Natural killer cell (primary cell): Measurements from ENCODE around the gene GNL2. TPM values are rescaled to one million over a fixed set of nuclear protein-coding genes. Genes with fewer than 3 reads are reported as not detected.

Source experiments
- ATAC-seq, 3 donors: fragments of 150-1000 bp in 2 of 3; fragments of 200-7000 bp in 1 of 3; cut with Tn5 transposase; 1 replicate in 1 of 3; 2 replicates in 2 of 3; pipeline ENCODE4 v1.10.0; 2021; ENCODE audit warnings: mild to moderate bottlenecking in 2 of 3, moderate library complexity in 2 of 3
- DNase-seq, 2 donors: peaks; one replicate each; pipeline versions ENCODE4 v3.0.0 to v3.0.0-alpha.2; 2013 to 2021; ENCODE audit warnings: mixed read lengths in 1 of 2
- H3K27ac ChIP-seq: one replicate; pipeline ENCODE4 v1.5.1; 2013; ENCODE audit warnings: mild to moderate bottlenecking, low read length
- H3K27me3 ChIP-seq: one replicate; pipeline ENCODE4 v1.6.1; 2013; ENCODE audit warnings: low read length; ENCODE audit not compliant: control insufficient read depth, insufficient read depth
- H3K36me3 ChIP-seq: one replicate; pipeline ENCODE4 v1.6.1; 2013; ENCODE audit warnings: low read length; ENCODE audit not compliant: control insufficient read depth, insufficient read depth
- H3K4me1 ChIP-seq: one replicate; pipeline ENCODE4 v1.6.1; 2013; ENCODE audit warnings: low read length; ENCODE audit not compliant: control insufficient read depth, insufficient read depth
- H3K4me3 ChIP-seq: one replicate; pipeline ENCODE4 v1.5.1; 2013; ENCODE audit warnings: low read length
- H3K9me3 ChIP-seq: one replicate; pipeline ENCODE4 v1.6.1; 2013; ENCODE audit warnings: low read length; ENCODE audit not compliant: control insufficient read depth, insufficient read depth
- H3K27ac Mint-ChIP-seq, 2 donors: one replicate each; pipeline ENCODE4 v1.8.0; 2022; ENCODE audit warnings: mild to moderate bottlenecking in 2 of 2, mixed read lengths in 2 of 2, moderate library complexity in 1 of 2
- H3K27me3 Mint-ChIP-seq, 2 donors: one replicate each; pipeline ENCODE4 v1.8.0; 2022; ENCODE audit warnings: low read depth in 2 of 2, mixed read lengths in 2 of 2
- H3K36me3 Mint-ChIP-seq: one replicate; pipeline ENCODE4 v1.8.0; 2022; ENCODE audit warnings: mixed read lengths
- H3K4me1 Mint-ChIP-seq, 2 donors: one replicate each; pipeline ENCODE4 v1.8.0; 2022; ENCODE audit warnings: mixed read lengths in 2 of 2
- H3K4me3 Mint-ChIP-seq: one replicate; pipeline ENCODE4 v1.8.0; 2022; ENCODE audit warnings: mild to moderate bottlenecking, moderate library complexity, mixed read lengths
- H3K9me3 Mint-ChIP-seq, 2 donors: one replicate each; pipeline ENCODE4 v1.8.0; 2022; ENCODE audit warnings: mixed read lengths in 2 of 2
- CTCF ChIP-seq: fragments of 200-600 bp; IDR thresholded peaks from one replicate; pipeline ENCODE4 v1.8.0; 2022; ENCODE audit warnings: antibody characterized with exemption
- WGBS: methylation state at CpG from one replicate; pipeline ENCODE4 v1.1.7; 2013; ENCODE audit warnings: missing lambda C conversion rate; ENCODE audit not compliant: insufficient coverage; 5-methylcytosine and 5-hydroxymethylcytosine counted together
- intact Hi-C: fragments of 100-400 bp; cut with micrococcal nuclease; formaldehyde crosslinking; loops from one replicate; pipeline ENCODE4 v1.14.2; 2022
- total RNA-seq, 4 donors: library from RNA; stranded (reverse); fragments of 120-200 nt in 1 of 4; gene quantifications; one replicate each; pipeline versions ENCODE4 v1.2.3 to v1.2.4, GENCODE V29; 2013 to 2022

Gene GNL2
- total RNA-seq, 3 donors from 2014 or later (not counting 1 experiment from before 2014, with no cell fraction given) = 70.7 to 89.9 (median 85.8) TPM

GRCh38 chr1:37633040-37633937, 37.6 kb upstream of the GNL2 start:
- Histone ChIP-seq H3K4me3 (no peak overlapping the region), H3K36me3 (no peaks in the 10 kb centered on the region), H3K9me3 (no peaks in the 10 kb centered on the region), H3K4me1 (peaks cover 7% of the 10 kb centered on the region), H3K27me3 (peaks cover 22% of the 10 kb centered on the region), H3K27ac (no peak overlapping the region)
- intact Hi-C loops = no loop called here
- TF ChIP-seq CTCF = no peak
- ATAC-seq (no peak), DNase-seq (no peak)
- Mint-ChIP-seq H3K4me1 (peaks cover 0 to 5% of the 10 kb centered on the region in 2 donors), H3K27ac (no peak overlapping the region), H3K9me3 (no peaks in the 10 kb centered on the region), H3K4me3 (no peak overlapping the region), H3K27me3 (peaks cover 54 to 80% of the 10 kb centered on the region in 2 donors), H3K36me3 (no peaks in the 10 kb centered on the region)
- WGBS = 6% methylated on average over 30 of the region's 31 CpGs

- ATAC-seq (no peak), DNase-seq (no peak)
- Mint-ChIP-seq H3K4me3 (no peak overlapping the region), H3K36me3 (no peaks in the 10 kb centered on the region), H3K9me3 (no peaks in the 10 kb centered on the region), H3K27me3 (peaks cover 59 to 77% of the 10 kb centered on the region in 2 donors), H3K4me1 (peaks cover 0 to 5% of the 10 kb centered on the region in 2 donors), H3K27ac (no peak overlapping the region)
- H3K27me3 ChIP-seq = peaks cover 22% of the 10 kb centered on the region
- no peaks in the 10 kb centered on the region for H3K9me3 ChIP-seq
- WGBS = 57% methylated on average over 4 of the region's 5 CpGs
- no peak overlapping the region for H3K27ac ChIP-seq
- no peak overlapping the region for H3K4me3 ChIP-seq
- intact Hi-C loops = no loop called here
- H3K4me1 ChIP-seq = peaks cover 7% of the 10 kb centered on the region
- no peaks in the 10 kb centered on the region for H3K36me3 ChIP-seq
- TF ChIP-seq CTCF = no peak
Measured at GRCh38 chr1:37631036-37631435, 35.3 kb upstream of the GNL2 start.

- no peak overlapping the region for H3K4me3 ChIP-seq
- no peak overlapping the region for H3K4me3 Mint-ChIP-seq
Measured at GRCh38 chr1:37630426-37631028, 34.8 kb upstream of the GNL2 start.

More at GRCh38 chr1:37630426-37631028, 34.8 kb upstream of the GNL2 start:
- intact Hi-C loops = no loop called here
- H3K36me3 Mint-ChIP-seq = no peaks in the 10 kb centered on the region
- DNase-seq (no peak), ATAC-seq (no peak)
- TF ChIP-seq CTCF = no peak
- Histone ChIP-seq H3K36me3 (no peaks in the 10 kb centered on the region), H3K4me1 (peaks cover 7% of the 10 kb centered on the region), H3K9me3 (no peaks in the 10 kb centered on the region), H3K27me3 (peaks cover 22% of the 10 kb centered on the region), H3K27ac (no peak overlapping the region)
- peaks cover 58 to 71% of the 10 kb centered on the region in 2 donors for H3K27me3 Mint-ChIP-seq
- no peak overlapping the region for H3K27ac Mint-ChIP-seq
- H3K4me1 Mint-ChIP-seq = peaks cover 0 to 5% of the 10 kb centered on the region in 2 donors
- 31% methylated on average over 14 of the region's 15 CpGs for WGBS
- no peaks in the 10 kb centered on the region for H3K9me3 Mint-ChIP-seq
